Mucosa of stomach (tissue), 1 donor: ENCODE measurements around the gene SCPEP1.
"Not testable (repeated sequence)": the region's sequence is repeated elsewhere in the genome, so short reads cannot be mapped to it uniquely, and the experiment has no call there.

Source experiments
- H3K27me3 ChIP-seq: one replicate; pipeline ENCODE4 v1.7.0; 2013; ENCODE audit warnings: mild to moderate bottlenecking, low read length; ENCODE audit not compliant: control insufficient read depth, insufficient read depth
- H3K36me3 ChIP-seq: one replicate; pipeline ENCODE4 v1.7.0; 2013; ENCODE audit warnings: low read length; ENCODE audit not compliant: control insufficient read depth, insufficient read depth
- H3K4me1 ChIP-seq: one replicate; pipeline ENCODE4 v1.7.0; 2013; ENCODE audit warnings: mild to moderate bottlenecking, low read length; ENCODE audit not compliant: control insufficient read depth, insufficient read depth
- H3K4me3 ChIP-seq: one replicate; pipeline ENCODE4 v1.7.0; 2013; ENCODE audit warnings: low read length
- H3K9ac ChIP-seq: one replicate; pipeline ENCODE4 v1.7.0; 2013; ENCODE audit warnings: mild to moderate bottlenecking, low read length, moderate library complexity
- H3K9me3 ChIP-seq: one replicate; pipeline ENCODE4 v1.7.0; 2013; ENCODE audit warnings: mild to moderate bottlenecking, low read length, moderate library complexity; ENCODE audit not compliant: control insufficient read depth
- donor health status: Pancreatic carcinoma.

The SCPEP1 gene, protein sequence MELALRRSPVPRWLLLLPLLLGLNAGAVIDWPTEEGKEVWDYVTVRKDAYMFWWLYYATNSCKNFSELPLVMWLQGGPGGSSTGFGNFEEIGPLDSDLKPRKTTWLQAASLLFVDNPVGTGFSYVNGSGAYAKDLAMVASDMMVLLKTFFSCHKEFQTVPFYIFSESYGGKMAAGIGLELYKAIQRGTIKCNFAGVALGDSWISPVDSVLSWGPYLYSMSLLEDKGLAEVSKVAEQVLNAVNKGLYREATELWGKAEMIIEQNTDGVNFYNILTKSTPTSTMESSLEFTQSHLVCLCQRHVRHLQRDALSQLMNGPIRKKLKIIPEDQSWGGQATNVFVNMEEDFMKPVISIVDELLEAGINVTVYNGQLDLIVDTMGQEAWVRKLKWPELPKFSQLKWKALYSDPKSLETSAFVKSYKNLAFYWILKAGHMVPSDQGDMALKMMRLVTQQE

DNA sequence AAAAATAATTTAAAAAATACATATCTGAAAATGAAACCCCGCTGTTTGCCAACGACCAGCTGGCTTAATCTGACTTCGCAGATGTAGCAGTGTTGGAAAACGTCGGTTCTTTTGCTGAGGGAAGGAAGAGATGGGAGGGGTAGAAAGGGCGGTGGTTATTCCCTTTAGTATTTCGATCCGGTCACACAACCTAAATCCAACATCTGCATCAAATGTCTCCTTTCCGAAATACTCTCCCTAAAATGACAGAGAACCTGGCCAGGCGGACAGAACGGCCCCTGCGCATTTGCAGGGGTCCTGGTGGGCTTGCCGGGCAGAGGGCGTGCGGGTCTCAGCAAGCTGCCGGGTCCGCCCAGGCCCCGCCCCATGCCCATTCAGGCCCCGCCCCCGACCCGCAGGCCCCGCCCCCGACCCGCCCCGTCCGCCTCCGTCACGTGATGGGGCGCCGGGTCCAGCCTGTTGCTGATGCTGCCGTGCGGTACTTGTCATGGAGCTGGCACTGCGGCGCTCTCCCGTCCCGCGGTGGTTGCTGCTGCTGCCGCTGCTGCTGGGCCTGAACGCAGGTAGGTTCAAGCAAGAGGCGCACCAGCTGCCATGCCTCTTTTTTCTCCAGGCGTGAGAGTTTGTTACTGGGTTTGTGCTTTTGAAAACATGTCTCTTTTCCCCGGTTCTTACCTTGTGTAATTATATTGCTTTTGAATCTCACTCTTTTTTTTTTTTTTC is at the start of gene SCPEP1:
Gene SCPEP1, plus strand, starts transcription at position 459 of the 723 bp plus-strand sequence. Its CDS starts 29 bp downstream, at position 488.
- no peaks in the 10 kb centered on the region for H3K9me3 ChIP-seq
- H3K9ac ChIP-seq = peak within 1 kb of the TSS; percentile 55
- peaks cover 9% of the 10 kb centered on the region for H3K4me1 ChIP-seq
- H3K36me3 ChIP-seq = no peaks in the 10 kb centered on the region
- no peak within 1 kb of the TSS for H3K4me3 ChIP-seq
- no peaks in the 10 kb centered on the region for H3K27me3 ChIP-seq

- Histone ChIP-seq H3K4me1 (no peaks in the 10 kb centered on the region), H3K36me3 (no peaks in the 10 kb centered on the region), H3K4me3 (no peak overlapping the region), H3K9me3 (no peaks in the 10 kb centered on the region), H3K9ac (no peak overlapping the region), H3K27me3 (no peaks in the 10 kb centered on the region)
These were observed 49.3 kb upstream of the SCPEP1 start for GRCh38 chr17:56928586-56928985.

DNA sequence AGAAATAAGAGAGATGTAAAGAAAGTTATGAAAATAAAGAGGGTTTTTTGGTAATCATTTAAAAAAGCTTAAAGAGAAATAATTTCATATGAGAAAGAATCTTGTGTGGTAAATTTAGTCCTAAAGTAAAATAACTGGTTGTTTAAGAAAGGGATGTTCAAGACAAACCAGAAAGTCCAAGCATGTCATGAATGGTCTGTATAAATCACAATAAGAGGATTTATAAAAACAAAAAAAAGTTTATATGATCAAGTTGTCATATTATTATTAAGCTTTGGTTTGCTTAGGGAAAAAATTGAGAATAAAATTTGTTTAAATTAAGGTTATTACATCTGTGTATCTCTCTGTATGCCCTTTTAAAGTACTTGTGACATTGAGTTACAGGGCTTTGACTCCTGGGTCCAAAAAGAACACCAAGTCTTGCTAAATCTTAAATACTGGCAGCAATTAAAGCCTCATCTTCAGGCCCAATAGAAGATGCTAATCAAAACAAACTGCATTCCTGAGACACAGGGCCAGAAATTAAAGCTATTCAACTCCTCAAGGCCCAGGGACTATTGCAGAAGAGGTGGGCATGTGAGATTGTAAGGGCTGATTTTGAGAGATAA is 48.5 kb upstream of the SCPEP1 start:
- Histone ChIP-seq H3K9ac (no peak overlapping the region), H3K9me3 (no peaks in the 10 kb centered on the region), H3K27me3 (no peaks in the 10 kb centered on the region), H3K4me1 (no peaks in the 10 kb centered on the region), H3K4me3 (no peak overlapping the region), H3K36me3 (no peaks in the 10 kb centered on the region)

- H3K36me3 ChIP-seq = no peaks in the 10 kb centered on the region
- no peak overlapping the region for H3K9ac ChIP-seq
- H3K4me3 ChIP-seq = no peak overlapping the region
- no peaks in the 10 kb centered on the region for H3K4me1 ChIP-seq
- no peaks in the 10 kb centered on the region for H3K27me3 ChIP-seq
- H3K9me3 ChIP-seq = no peaks in the 10 kb centered on the region
These were observed 47.1 kb upstream of the SCPEP1 start for GRCh38 chr17:56930739-56931337.

- peaks cover 8% of the 10 kb centered on the region for H3K4me1 ChIP-seq
- no peaks in the 10 kb centered on the region for H3K27me3 ChIP-seq
- no peaks in the 10 kb centered on the region for H3K36me3 ChIP-seq
- H3K4me3 ChIP-seq = no peak overlapping the region
- no peak overlapping the region for H3K9ac ChIP-seq
- H3K9me3 ChIP-seq = no peaks in the 10 kb centered on the region
These were observed 44.7 kb upstream of the SCPEP1 start for GRCh38 chr17:56933151-56933745.

- no peak overlapping the region for H3K9ac ChIP-seq
- peaks cover 8% of the 10 kb centered on the region for H3K4me1 ChIP-seq
- no peaks in the 10 kb centered on the region for H3K36me3 ChIP-seq
- no peak overlapping the region for H3K4me3 ChIP-seq
- no peaks in the 10 kb centered on the region for H3K9me3 ChIP-seq
- no peaks in the 10 kb centered on the region for H3K27me3 ChIP-seq
These were observed 44.1 kb upstream of the SCPEP1 start for GRCh38 chr17:56933868-56934267.

GRCh38 chr17:56934280-56934679 is 43.7 kb upstream of the SCPEP1 start:
- Histone ChIP-seq H3K9ac (no peak overlapping the region), H3K9me3 (no peaks in the 10 kb centered on the region), H3K36me3 (no peaks in the 10 kb centered on the region), H3K27me3 (no peaks in the 10 kb centered on the region), H3K4me3 (no peak overlapping the region), H3K4me1 (peaks cover 8% of the 10 kb centered on the region)

- Histone ChIP-seq H3K9me3 (no peaks in the 10 kb centered on the region), H3K36me3 (no peaks in the 10 kb centered on the region), H3K4me3 (no peak overlapping the region), H3K27me3 (no peaks in the 10 kb centered on the region), H3K4me1 (peaks cover 8% of the 10 kb centered on the region), H3K9ac (no peak overlapping the region)
These were observed 42.5 kb upstream of the SCPEP1 start for GRCh38 chr17:56935461-56935860.

DNA sequence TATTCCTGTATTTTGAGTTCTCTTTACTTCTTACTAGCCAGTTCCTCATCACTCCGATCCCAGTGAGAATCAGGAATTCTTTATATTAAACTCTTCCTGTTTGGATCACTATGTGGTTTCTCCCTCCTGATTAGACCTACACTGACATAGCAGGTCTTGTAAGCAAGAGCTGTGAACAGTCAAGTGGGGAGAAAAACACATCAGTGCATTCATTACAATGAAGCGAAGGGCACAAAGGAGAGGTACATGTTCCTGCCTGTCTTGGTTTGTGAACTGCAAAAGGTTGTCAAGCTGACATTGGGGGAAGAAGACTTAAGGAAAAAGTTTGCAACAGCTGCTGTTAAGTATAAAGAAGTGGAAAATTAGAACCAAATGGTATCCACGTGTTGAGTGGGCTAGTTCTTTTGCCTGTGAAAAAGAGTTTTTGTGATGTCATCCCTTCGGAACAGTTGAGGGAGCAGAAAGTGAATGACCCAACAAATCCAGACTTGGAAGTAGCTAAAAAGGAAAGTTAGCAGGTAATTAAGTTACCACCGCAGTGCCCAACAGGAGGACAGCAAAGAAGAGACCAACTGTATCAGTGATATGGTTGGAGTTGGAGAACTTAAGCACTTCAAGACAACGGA is 41.1 kb upstream of the SCPEP1 start:
- Histone ChIP-seq H3K9ac (no peak overlapping the region), H3K9me3 (no peaks in the 10 kb centered on the region), H3K36me3 (no peaks in the 10 kb centered on the region), H3K4me3 (no peak overlapping the region), H3K4me1 (peaks cover 8% of the 10 kb centered on the region), H3K27me3 (no peaks in the 10 kb centered on the region)

DNA sequence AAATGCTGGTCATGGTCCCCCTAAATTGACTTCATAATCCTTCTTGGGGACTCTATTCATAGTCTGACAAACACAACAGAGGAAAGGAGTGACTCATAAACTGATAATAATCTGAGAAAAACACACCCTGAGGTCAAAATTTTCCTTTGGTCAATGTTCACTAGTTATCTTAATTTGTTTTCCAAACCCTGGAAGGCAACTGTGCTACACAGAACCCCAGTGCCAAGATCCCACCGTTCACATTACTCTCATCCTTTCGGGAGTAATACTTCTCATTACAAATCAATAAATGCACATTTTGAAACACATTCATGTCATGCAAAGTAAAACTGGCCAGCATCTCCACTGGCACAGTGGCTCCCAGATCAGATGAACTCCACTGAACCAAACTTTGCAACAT is 40.2 kb upstream of the SCPEP1 start:
- Histone ChIP-seq H3K36me3 (no peaks in the 10 kb centered on the region), H3K4me1 (peaks cover 8% of the 10 kb centered on the region), H3K27me3 (no peaks in the 10 kb centered on the region), H3K9ac (no peak overlapping the region), H3K9me3 (no peaks in the 10 kb centered on the region), H3K4me3 (no peak overlapping the region)

GRCh38 chr17:56938206-56938605 is 39.7 kb upstream of the SCPEP1 start:
- H3K27me3 ChIP-seq, H3K9me3 ChIP-seq, H3K4me3 ChIP-seq, H3K4me1 ChIP-seq, H3K36me3 ChIP-seq, H3K9ac ChIP-seq: not testable (repeated sequence)
